Measurements from ENCODE around the gene IKZF1.

IKZF1 gene

DNA sequence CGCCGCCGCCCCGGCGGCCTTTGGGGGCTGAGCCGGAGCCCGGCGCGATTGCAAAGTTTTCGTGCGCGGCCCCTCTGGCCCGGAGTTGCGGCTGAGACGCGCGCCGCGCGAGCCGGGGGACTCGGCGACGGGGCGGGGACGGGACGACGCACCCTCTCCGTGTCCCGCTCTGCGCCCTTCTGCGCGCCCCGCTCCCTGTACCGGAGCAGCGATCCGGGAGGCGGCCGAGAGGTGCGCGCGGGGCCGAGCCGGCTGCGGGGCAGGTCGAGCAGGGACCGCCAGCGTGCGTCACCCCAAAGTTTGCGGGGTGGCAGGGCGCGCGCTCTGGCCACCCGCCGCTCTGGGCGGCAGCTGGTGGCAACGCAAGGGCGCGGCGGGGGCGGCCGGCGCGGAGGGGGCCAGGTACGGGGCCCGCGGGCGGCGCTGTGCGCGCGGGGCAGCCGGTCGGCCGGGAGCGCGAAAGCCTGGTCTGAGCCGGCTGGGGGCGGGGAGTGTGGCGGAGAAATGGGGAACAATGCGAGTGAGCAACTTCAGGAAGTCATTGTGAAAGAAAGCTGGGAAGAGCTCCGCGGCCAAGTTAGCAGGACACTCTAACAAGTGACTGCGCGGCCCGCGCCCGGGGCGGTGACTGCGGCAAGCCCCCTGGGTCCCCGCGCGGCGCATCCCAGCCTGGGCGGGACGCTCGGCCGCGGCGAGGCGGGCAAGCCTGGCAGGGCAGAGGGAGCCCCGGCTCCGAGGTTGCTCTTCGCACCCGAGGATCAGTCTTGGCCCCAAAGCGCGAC is at the start of gene IKZF1:
Gene IKZF1, plus strand, starts transcription at position 588 of the 782 bp plus-strand sequence. CDS start 14,346 bp downstream, outside the sequence.
- no peak for DNase-seq (ENCODE audit: low read depth)

DNA sequence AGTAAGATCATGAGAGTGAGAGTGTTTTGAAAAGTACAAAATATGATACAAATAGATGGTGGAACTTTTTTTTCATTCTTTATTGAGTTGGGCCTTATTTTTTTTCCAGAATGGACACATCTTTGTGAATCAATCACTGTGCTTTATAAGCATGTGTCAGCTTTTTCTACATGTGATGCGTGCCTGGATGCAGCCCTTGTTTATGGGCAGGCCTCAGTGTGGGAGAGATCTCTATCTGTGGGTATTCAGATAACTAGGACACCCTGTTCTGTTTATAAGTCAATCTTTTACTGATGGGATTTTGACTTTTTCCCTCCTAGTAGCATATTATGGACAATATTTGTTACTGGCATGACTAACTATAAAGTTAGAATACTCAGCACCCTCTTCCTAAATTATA is 42.9 kb upstream of the IKZF1 start:
- no peak for DNase-seq (ENCODE audit: low read depth)

DNA sequence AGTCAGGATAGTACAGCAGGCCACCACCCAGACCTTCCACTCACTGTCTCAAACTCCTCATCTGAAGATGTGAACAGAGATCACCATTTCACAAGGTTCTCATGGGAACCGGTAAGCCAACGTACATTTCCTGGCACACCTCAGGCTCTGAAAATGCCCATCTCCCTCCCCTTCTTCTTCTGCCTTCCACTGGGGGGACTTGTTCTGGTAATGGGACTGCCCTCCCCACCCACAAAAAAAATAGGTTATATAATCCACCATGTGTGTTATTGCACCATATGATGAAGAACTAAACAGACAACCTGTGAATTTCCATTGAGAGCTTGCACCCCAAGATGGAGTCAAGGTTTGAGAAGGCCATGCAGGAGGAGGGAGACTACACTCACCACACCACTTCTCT is 42.1 kb upstream of the IKZF1 start:
- no peak for DNase-seq (ENCODE audit: low read depth)

DNA sequence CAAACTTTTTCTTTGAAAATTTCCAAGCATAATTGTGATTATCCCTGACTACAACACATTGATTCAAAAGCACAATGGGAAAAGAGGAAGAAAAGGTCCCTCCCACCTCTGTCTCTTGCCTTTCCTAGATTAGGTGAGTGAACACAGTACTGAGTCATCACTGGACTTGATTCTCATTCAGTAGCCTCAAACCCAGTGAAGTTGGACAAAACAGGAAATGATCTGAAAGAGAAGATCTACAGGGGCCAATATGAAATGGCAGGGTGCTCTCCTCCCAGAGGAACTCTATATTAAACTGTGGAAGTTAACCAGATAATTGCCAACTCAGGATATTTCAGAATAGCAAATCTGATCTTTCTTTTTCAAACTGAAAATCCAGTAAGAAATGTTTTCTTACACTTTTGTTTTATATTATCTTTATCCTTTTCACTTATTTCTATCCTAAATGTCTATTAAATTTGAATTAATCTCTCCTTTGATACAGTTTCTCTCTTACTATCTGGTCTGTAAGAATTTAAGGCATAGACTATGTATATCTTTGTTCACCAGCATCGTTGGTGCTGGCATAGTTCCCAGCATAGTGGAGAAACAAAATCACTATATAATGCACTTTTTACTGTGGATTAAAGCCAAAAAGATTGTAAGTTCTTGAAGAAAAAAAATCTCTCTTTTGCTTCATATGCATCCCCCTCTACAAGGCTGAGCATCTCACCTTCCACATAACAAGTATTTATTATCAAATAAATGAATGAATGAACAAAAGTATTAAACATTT is 41.4 kb upstream of the IKZF1 start:
- DNase-seq (ENCODE audit: low read depth), result no peak

DNA sequence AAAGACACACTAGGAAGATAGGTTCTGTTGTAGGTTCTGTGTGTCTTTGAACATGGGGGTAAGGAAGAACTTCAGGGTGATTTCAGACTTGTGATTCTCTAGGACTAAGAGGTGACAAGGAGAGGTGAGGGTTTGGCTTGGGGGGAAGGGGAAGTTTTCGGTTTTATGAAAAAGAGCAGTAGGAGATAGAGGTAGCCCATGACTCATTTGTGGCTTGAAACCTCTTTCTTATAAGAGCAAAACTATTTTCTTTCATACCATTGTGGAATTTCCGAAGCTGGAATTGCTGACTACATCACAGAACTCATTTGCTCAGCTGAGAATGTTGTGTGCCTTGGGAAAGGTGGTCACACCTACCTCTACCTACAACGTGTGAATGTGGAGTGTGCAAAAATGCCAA is 39.6 kb upstream of the IKZF1 start:
- DNase-seq (ENCODE audit: low read depth), result no peak

DNA sequence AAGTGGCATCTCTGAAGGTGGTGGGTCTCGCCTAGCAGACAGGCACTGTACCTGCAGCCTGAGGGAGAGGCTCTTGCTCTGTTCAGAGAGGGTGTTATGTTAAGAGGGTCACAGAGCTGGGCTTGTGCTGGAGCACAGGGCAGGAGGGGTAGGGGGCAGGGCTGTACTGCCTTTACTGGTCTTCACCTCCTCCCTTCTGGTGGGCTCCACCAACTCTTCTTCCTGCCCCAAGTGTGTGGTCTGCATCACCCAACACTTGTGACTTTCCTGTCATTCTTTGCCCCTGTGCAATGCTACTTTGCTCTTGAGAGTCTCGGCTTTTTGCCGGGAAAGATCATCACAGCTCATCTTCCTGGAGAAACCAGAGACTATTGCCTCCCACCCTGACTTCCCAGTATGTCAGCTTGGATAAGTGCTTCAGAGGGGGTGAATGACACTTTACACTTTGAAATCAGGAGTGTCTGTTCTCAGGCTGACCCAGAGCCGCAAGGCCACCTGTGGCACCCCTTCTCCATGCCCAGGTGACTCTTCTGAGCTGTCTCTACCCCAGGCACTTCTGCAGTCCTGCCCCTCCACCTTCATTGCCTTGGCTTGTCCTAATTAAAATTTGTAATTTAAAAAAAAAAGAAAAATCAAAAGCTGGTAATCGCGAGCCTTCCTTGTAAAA is 38.4 kb upstream of the IKZF1 start:
- DNase-seq (ENCODE audit: low read depth), result no peak

DNA sequence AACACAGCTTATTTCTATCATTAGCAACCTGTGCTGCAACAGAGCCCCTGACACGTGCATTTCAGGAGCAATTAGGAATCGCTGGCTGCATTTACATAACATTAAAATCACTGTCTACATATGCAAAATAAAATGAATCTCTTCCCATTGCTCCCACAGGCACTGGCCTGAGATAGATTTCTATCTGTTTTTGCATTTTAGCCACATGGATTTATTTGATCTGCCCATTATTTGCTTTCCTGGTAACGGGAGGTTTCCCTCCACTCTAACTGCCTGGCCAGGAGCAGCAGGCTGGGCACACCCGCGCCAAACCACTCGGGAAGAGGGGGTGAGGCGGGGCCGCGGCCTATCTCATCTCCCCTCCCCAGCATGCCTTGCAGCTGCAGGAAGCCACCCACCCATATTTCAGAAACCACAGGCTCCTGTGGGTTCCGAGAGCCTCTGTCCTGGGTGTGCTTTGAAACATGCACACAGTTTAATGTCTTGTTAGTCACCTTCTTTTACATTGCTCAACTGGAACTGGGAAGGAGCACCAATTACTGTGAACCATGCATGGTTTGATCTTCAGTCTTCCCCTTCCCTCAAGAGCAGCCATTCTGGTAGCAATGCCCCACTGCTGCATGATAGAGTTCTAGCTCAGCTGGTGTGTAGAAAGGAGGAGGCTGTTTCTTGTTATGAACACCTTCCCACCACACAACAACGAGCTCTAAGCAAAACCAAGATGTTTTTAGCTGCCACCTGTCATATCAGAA is 37.7 kb upstream of the IKZF1 start:
- no peak for DNase-seq (ENCODE audit: low read depth)

DNA sequence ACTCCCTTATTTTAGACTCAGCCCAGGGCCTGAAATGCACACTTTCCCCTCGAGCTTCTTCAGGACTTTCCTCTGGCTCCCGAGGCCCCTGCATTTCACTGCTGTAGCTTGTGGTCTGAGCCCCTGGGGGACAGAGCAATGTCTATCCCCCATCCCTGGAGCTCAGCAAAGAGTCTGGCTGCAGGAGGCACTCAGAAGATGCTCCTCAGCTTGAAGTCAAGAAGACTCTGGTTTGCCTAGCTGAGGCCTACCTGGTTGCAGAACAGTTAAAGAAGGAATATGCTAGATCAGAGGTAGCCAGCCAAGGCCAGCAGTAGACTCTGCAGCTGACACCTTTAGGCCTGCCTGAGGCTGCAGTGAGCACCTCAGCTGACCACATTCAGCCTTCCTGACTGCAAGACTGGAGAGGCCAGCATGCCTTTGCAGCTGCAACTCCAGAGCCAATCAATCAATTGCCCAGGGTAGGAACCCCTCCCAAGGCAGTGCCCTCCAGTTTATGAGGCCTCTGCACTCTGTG is 36.9 kb upstream of the IKZF1 start:
- DNase-seq (ENCODE audit: low read depth), result no peak

DNA sequence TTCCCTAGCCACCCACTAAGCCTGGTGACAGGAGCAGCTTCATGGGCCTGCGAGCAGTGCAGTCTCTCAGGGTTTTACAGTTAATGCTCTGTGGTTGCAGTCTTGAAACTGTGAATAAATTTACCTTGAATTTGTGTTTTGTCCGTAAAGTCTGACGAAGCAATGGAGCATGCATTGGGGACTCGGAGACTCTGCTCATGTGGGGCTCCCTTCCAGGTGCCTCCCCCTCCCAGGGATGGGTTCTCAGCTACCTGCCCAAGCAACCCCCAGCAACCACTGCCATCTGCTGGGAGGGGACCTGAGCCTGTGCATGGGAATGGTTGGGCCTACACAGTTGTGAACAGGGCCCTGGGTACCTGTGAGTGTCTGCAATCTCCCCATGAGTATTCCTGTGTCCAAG is 36.3 kb upstream of the IKZF1 start:
- DNase-seq (ENCODE audit: low read depth), result no peak

DNA sequence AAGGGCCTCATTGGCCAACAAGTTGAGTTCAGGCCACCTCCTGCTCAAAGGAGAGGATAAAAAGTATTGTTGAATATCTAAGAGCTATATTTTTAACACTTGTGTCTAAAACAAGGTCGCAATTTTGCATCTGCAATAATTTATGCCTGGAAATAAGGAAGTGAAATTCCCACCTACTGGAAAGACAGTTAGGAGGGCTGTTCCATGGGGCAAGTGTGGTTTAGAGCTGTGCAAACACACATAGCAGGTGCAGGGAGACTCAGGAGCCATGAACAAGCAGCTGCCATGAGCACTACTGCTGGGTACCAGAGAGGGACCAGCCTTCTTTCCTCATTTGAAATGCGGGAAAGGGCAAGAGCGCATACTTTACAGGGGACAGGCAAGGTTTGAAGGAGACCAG is 35.5 kb upstream of the IKZF1 start:
- no peak for DNase-seq (ENCODE audit: low read depth)

DNA sequence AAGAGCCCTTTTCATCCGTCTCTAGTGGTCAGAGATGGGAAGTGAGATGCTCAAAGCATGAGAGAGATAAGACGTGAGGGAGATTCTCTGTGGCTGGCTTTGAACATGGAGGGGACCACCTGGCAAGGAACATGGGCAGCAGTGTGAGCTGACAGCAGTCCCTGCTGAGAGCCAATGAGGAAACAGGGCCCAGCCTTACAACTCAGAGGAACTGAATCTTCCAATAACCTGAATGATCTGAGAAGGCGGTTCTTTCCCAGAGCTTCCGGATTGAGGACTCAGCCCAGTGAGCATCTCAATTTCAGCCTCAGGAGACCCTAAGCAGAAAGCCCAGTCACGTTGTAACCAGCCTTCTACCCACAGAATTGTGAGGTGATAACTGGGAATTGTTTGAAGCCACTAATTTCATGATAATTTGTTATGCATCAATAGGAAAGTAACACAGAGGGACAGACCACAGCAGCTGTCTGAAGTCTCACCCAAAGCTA is 33.9 kb upstream of the IKZF1 start:
- no peak for DNase-seq (ENCODE audit: low read depth)

DNA sequence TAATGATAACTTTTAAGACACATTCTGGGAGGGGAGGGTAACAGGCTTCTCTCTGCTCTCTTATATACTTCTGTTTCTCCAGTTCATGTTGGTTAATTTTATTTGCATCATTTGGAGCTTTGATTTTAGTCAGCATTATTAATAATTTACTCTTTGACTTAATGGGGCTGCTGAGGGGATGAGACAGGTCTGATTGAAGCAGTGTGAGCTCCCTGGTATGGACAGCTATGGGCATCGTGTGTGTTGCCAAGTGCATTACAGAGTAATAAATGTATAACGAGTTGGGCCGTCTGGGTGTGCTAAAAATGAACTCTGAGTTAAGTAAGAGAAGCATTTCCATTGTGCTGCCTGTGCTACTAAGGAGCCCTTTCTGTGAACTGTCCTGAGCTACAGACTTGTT is 31.7 kb upstream of the IKZF1 start:
- DNase-seq (ENCODE audit: low read depth), result no peak

DNA sequence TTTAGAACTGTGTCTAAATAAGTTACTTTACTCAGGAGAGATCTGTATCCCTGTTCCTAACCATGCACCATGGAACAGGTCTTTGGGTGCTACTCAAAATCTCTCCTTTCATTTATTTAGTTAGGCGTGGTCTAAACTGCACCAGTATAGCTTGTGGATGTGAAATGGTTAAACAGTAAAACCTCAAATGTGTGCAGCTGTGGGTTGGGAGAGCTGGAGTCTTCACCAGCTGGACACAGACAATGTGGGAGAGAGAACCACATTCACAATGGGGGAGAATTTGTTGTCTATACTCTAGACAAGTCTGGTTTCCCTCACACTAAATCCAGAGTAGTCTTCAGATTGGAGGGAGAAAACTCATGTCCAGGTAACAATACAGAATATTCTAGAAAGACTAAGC is 31.2 kb upstream of the IKZF1 start:
- DNase-seq (ENCODE audit: low read depth), result no peak

DNA sequence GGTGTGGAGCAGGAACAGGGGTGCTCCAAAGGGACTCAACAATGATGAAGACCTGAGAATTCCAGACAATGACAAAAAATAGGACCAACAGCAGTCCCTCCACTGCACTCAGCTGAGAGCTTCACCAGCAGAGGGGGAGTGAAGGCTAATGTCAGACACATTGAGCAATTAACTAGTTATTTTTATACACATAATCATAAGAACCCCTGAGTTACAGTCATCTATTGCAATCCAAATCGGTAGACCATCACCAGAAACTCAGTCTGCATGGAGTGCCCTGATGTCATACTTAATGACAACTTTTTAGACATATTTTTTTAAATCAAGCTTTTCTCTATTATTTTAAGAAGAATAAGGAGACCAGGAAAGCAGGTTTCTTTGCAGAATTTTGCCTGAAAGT is 30.6 kb upstream of the IKZF1 start:
- no peak for DNase-seq (ENCODE audit: low read depth)

DNA sequence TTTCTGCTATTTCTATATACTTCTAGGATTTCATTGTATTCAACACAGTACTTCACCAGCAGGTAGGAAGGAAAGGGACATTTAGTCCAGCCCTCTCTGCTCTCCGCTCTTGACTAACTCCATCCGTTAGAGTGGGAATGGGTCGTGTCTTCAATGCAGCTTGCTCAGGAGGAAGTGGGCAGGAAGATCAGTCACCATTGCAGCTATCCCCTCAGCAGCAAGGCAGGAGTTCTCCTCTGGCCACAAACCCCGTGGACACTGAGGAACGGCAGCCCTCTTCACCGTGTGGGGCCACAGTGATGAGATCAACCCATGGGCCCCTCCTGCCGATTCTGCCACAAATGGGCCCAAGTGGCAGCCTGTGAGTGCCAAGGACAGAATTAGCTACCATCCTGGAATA is 30.2 kb upstream of the IKZF1 start:
- no peak for DNase-seq (ENCODE audit: low read depth)

DNA sequence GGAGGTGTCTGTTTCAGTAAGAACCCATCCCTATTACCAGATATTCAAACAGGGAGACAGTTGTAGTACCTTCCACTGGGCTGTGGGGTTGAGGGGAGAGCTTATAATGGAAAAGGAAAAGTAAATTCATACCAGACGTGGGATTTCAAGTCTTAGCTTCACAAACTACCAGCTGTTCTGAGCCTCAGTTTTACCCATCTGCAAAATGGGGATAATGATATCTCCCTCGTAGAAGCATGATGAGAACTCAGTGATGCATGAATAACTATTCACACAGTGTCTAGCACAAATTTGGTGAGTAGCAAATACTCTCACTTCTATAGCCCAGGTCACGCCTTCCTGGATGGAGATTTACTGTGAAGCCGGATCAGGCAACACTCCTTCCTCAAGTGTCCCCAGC is 29.1 kb upstream of the IKZF1 start:
- no peak for DNase-seq (ENCODE audit: low read depth)

DNA sequence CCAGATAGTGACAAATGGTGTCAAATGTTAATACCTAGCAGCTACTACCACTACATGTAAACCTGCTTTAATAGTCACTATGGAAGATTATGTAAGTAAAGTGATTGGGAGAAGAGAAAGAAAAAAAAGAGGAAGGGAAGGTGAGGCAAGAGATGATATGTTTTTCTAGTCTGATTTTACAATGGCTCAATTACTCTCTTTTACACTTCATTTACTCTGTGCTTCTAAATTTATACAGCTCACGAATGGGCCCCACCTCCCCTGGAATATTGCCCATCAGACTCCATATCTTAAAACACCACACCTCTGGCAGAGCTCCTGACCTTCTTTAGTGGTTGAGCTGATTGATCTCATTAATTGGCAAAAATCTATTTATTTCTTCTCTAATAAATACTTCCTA is 28.0 kb upstream of the IKZF1 start:
- DNase-seq (ENCODE audit: low read depth), result no peak

DNA sequence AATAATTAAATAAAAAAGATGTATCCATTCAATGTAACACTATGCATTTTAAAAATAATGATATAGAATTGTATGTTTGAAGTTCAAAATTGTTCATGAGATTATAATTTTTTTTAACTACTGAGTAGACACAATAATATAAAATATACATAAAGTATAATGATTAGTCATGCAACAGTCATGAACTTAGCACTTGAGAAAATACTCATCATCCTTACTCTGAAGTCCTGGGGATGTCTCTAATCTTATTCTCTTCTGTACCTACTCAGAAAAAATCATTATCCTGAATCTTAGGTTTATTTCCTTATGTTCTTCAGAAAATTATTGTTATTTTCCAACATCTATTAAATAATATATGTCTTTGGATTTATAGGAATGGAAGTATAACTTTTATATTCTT is 26.4 kb upstream of the IKZF1 start:
- DNase-seq (ENCODE audit: low read depth), result no peak

DNA sequence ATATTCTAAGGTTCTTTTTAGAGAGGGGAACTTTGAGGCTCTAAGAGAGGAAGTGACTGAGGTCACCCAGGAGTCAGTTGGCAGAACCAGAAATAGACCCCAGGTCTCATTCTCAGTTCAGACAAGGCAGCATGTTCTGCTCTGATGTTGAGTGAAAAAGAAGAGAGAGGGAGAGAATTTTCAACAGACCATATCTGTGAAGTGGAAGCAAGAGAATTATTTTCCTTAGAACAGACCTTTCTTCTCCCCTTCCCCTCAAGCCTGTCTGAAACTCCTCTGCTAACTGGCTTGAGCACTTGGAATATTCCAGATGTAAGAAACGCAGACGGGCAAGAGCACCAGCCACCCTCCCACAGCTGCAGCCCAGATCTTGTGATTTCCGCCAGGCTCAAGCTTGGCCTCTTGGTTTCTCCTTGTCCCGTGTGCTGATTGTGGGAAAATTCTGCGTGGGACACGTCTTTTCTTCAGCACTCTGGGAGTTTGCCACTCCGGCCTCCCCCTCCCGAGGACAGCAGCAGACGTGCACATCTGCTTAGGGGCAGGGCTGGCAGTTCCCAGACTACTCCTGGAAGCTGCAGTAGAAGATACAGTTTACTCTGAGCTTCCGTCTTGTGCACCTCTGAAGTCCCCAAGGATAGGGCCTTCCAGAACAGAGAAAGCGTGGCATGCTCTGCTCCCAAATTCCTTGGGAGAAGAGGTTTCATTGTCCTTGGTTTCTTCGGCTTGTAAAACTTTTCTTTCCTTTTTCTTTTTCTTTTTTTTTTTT is 22.7 kb upstream of the IKZF1 start:
- DNase-seq (ENCODE audit: low read depth), result no peak

DNA sequence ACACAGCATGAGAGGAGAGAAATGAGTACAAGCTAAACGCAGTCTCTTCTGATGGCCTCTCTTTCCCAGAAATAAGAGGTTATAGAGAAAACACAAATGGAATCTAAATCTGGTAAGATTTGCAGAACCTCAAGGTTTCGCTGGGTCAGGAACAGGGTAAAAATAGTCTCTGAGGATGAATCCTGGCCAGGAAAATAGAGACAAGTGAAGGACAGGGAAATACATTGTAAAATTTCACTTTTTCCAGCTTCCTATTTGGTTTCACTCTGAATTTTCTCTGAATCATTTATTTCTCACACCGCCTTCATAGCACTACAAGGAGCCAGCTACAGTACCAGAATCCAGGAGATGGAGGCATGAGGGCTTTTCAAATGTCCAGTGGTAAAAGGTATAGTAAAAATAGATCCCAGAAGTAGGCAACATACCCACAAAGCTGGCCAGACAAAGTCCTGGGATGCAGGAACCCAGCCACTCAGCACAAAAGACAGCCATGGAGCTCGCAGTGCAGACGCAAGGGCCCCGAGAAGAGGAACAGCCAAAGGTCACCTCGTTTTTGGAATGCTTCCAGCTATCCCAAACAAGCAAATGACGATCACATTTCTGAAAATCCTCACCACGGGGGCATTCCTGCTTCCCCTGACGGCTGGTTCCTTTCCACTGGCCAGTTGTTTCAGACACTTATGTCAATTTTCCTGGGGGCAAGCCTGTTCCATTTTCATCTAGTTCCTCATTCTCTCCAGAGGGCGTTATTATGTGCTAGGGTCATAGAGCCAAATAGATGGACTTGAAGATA is 21.5 kb upstream of the IKZF1 start:
- DNase-seq (ENCODE audit: low read depth), result no peak
